T-helper 17 cell (primary cell): ENCODE data around the gene KCNIP4. TPM values are rescaled to one million over a fixed set of nuclear protein-coding genes. Genes with fewer than 3 reads are reported as not detected.
A peak's percentile ranks its signal among the peaks of the same experiment; 100 is the strongest.

Source experiments
- ATAC-seq: fragments of 150-1000 bp; cut with Tn5 transposase; 2 replicates; pipeline ENCODE4 v1.10.0; 2021; ENCODE audit warnings: mild to moderate bottlenecking, moderate library complexity
- DNase-seq, 3 donors: peaks; one replicate each; pipeline versions ENCODE4 v3.0.0 to v3.0.0-alpha.2; 2020 to 2021
- H3K9me3 ChIP-seq: one replicate; pipeline ENCODE4 v1.7.0; 2013; ENCODE audit warnings: low read length, mild to moderate bottlenecking; ENCODE audit not compliant: control insufficient read depth, poor library complexity, severe bottlenecking
- H3K27ac Mint-ChIP-seq: one replicate; pipeline ENCODE4 v1.8.0; 2022; ENCODE audit warnings: mild to moderate bottlenecking, moderate library complexity, mixed read lengths
- H3K27me3 Mint-ChIP-seq: one replicate; pipeline ENCODE4 v1.8.0; 2022; ENCODE audit warnings: mixed read lengths
- H3K36me3 Mint-ChIP-seq: one replicate; pipeline ENCODE4 v1.8.0; 2022; ENCODE audit warnings: low read depth, mixed read lengths
- H3K4me1 Mint-ChIP-seq: one replicate; pipeline ENCODE4 v1.8.0; 2022; ENCODE audit warnings: mild to moderate bottlenecking, mixed read lengths
- H3K4me3 Mint-ChIP-seq: one replicate; pipeline ENCODE4 v1.8.0; 2022; ENCODE audit warnings: mild to moderate bottlenecking, moderate library complexity, mixed read lengths
- total RNA-seq, 4 donors: library from RNA in 2 of 4; stranded (reverse) in 2 of 4; gene quantifications; one replicate each; pipeline ENCODE4 v1.2.3 and lab custom pipeline; 2022 to 2026

Gene KCNIP4
- total RNA-seq, 2 donors from 2014 or later: not detected

DNA sequence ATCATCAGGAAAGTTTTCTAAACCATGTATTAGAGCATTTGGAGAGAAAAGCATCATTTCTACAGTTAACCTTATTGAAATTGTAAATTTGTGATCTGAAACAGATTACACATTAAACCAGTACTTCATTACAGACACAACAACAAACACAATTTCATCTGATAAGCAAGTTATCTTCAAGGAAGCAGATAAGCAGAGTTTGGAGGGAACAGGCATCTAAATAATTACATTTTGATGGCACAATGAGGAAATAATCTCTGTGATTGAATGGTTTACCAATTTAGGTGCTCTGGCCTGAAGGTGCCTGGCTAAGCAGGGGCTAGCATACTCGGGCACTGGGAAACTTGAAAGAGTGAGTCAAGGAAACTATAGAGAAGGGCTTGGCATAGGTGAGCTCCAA lies 628.5 kb downstream of the KCNIP4 start:
- no peak for ATAC-seq
- H3K4me3 Mint-ChIP-seq: no peak overlapping the region
- no peaks in the 10 kb centered on the region for H3K27me3 Mint-ChIP-seq
- H3K4me1 Mint-ChIP-seq: no peaks in the 10 kb centered on the region
- DNase-seq: no peak
- H3K27ac Mint-ChIP-seq: no peak overlapping the region
- no peaks in the 10 kb centered on the region for H3K9me3 ChIP-seq
- no peaks in the 10 kb centered on the region for H3K36me3 Mint-ChIP-seq

- no peak overlapping the region for H3K4me3 Mint-ChIP-seq
- DNase-seq (no peak), ATAC-seq (no peak)
- peaks cover 2% of the 10 kb centered on the region for H3K9me3 ChIP-seq
- peaks cover 34% of the 10 kb centered on the region for H3K27me3 Mint-ChIP-seq
- no peaks in the 10 kb centered on the region for H3K36me3 Mint-ChIP-seq
- no peak overlapping the region for H3K27ac Mint-ChIP-seq
- H3K4me1 Mint-ChIP-seq: no peaks in the 10 kb centered on the region
These were observed 640.9 kb downstream of the KCNIP4 start for GRCh38 chr4:21307709-21308108.

- H3K4me3 Mint-ChIP-seq: no peak overlapping the region
- H3K27me3 Mint-ChIP-seq: peaks cover 39% of the 10 kb centered on the region
- ATAC-seq (no peak), DNase-seq (no peak)
- H3K27ac Mint-ChIP-seq: no peak overlapping the region
- H3K36me3 Mint-ChIP-seq: no peaks in the 10 kb centered on the region
- H3K9me3 ChIP-seq: no peaks in the 10 kb centered on the region
- no peaks in the 10 kb centered on the region for H3K4me1 Mint-ChIP-seq
These were observed 644.1 kb downstream of the KCNIP4 start for GRCh38 chr4:21304540-21304887.

DNA sequence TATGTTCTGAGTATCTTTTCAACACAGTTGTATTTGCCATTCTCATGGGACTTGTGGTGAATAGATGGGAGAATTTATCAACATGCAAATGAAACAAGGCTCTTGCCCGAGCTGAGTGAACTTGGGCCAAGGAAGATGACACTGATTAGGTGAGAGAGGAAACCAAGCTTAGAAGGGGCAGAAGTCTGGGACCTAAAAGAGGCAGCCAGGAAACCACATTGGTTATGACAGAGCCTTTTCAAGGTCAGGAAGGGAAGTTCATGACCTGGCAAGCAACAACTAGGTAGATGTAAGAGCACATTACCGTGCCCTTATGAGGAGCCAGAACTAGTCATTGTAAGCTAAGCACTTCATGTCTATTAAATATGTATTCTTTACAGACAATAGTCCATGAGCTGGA lies 658.0 kb downstream of the KCNIP4 start:
- peaks cover 6% of the 10 kb centered on the region for H3K27me3 Mint-ChIP-seq
- no peaks in the 10 kb centered on the region for H3K36me3 Mint-ChIP-seq
- no peak overlapping the region for H3K4me3 Mint-ChIP-seq
- peaks cover 7% of the 10 kb centered on the region for H3K4me1 Mint-ChIP-seq
- DNase-seq (no peak), ATAC-seq (peak; percentile 82)
- H3K9me3 ChIP-seq: no peaks in the 10 kb centered on the region
- H3K27ac Mint-ChIP-seq: no peak overlapping the region

DNA sequence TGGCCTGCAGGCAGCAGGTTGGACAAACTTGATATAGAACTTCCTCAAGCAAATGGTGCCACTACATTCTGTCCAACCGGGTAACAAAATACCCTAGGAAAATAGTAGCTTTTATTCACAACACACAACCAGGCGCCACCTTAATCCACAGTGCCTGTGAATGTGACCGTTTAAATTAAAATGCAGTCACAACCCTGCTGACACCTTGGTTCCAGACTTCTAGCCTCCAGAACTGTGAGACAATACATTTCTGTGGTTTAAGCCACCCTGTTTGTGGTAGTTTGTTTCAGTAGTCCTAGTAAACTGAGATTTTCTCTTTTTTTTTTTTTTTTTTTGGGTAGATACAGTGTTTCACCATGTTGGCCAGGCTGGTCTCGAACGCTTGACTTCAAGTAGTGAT lies 672.5 kb downstream of the KCNIP4 start:
- H3K9me3 ChIP-seq: no peaks in the 10 kb centered on the region
- DNase-seq (no peak), ATAC-seq (no peak)
- H3K36me3 Mint-ChIP-seq: no peaks in the 10 kb centered on the region
- H3K27me3 Mint-ChIP-seq: no peaks in the 10 kb centered on the region
- H3K27ac Mint-ChIP-seq: no peak overlapping the region
- no peaks in the 10 kb centered on the region for H3K4me1 Mint-ChIP-seq
- no peak overlapping the region for H3K4me3 Mint-ChIP-seq

DNA sequence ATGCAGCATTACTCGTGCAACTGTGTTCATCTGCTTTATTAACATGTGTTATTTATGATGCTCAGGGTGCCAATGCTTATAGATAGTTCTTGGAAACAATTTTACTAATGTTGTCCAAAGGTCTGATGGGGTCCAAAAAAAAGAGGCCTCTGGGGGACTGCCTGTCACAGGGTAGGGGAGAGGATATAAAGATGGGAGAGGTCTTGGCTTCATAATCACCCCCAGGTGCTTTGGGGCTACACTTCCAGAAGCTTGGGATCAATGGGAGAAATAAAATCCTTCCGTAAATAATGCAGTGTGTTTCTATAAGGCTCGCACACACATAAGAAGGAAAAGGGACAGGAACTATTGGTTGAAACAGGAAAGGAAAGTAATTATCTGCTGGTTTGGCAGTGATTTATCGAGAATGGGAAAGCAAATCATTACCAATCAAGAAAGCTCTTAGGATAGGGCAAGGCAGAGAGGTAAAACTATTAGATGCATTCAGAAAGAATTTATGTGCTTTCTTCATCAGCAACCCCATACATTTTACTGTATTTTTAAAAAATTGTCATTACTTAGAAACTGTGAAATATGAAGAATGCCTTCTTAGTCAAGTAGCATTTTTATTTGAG lies 677.0 kb downstream of the KCNIP4 start:
- Mint-ChIP-seq H3K36me3 (no peaks in the 10 kb centered on the region), H3K27me3 (no peaks in the 10 kb centered on the region), H3K27ac (no peak overlapping the region), H3K4me3 (no peak overlapping the region), H3K4me1 (no peaks in the 10 kb centered on the region)
- ATAC-seq: no peak
- no peaks in the 10 kb centered on the region for H3K9me3 ChIP-seq
- no peak for DNase-seq

- no peak overlapping the region for H3K4me3 Mint-ChIP-seq
- no peaks in the 10 kb centered on the region for H3K9me3 ChIP-seq
- no peak for ATAC-seq
- H3K4me1 Mint-ChIP-seq: no peaks in the 10 kb centered on the region
- no peak overlapping the region for H3K27ac Mint-ChIP-seq
- no peaks in the 10 kb centered on the region for H3K36me3 Mint-ChIP-seq
- H3K27me3 Mint-ChIP-seq: peaks cover 5% of the 10 kb centered on the region
- DNase-seq: no peak
These were observed 700.2 kb downstream of the KCNIP4 start for GRCh38 chr4:21248331-21248730.

- H3K27me3 Mint-ChIP-seq: peaks cover 5% of the 10 kb centered on the region
- H3K27ac Mint-ChIP-seq: no peak overlapping the region
- no peaks in the 10 kb centered on the region for H3K9me3 ChIP-seq
- no peaks in the 10 kb centered on the region for H3K4me1 Mint-ChIP-seq
- H3K4me3 Mint-ChIP-seq: no peak overlapping the region
- H3K36me3 Mint-ChIP-seq: no peaks in the 10 kb centered on the region
- no peak for DNase-seq
- ATAC-seq: no peak
These were observed 706.4 kb downstream of the KCNIP4 start for GRCh38 chr4:21242163-21242562.

GRCh38 chr4:21226637-21227538 lies 721.7 kb downstream of the KCNIP4 start:
- Mint-ChIP-seq H3K36me3 (no peaks in the 10 kb centered on the region), H3K27me3 (no peaks in the 10 kb centered on the region), H3K4me1 (no peaks in the 10 kb centered on the region), H3K27ac (no peak overlapping the region), H3K4me3 (no peak overlapping the region)
- no peak for ATAC-seq
- no peak for DNase-seq
- no peaks in the 10 kb centered on the region for H3K9me3 ChIP-seq

GRCh38 chr4:21211846-21212245 lies 736.7 kb downstream of the KCNIP4 start:
- H3K27me3 Mint-ChIP-seq: no peaks in the 10 kb centered on the region
- no peak overlapping the region for H3K27ac Mint-ChIP-seq
- H3K9me3 ChIP-seq: no peaks in the 10 kb centered on the region
- no peaks in the 10 kb centered on the region for H3K4me1 Mint-ChIP-seq
- no peak overlapping the region for H3K4me3 Mint-ChIP-seq
- DNase-seq (no peak), ATAC-seq (no peak)
- H3K36me3 Mint-ChIP-seq: no peaks in the 10 kb centered on the region

- Mint-ChIP-seq H3K4me1 (no peaks in the 10 kb centered on the region), H3K4me3 (no peak overlapping the region), H3K27ac (no peak overlapping the region), H3K36me3 (no peaks in the 10 kb centered on the region), H3K27me3 (no peaks in the 10 kb centered on the region)
- ATAC-seq: no peak
- H3K9me3 ChIP-seq: no peaks in the 10 kb centered on the region
- DNase-seq: no peak
These were observed 738.7 kb downstream of the KCNIP4 start for GRCh38 chr4:21209860-21210259.

GRCh38 chr4:21205821-21206531 lies 742.6 kb downstream of the KCNIP4 start:
- H3K4me1 Mint-ChIP-seq: no peaks in the 10 kb centered on the region
- no peak overlapping the region for H3K4me3 Mint-ChIP-seq
- ATAC-seq (no peak), DNase-seq (no peak)
- no peaks in the 10 kb centered on the region for H3K27me3 Mint-ChIP-seq
- no peaks in the 10 kb centered on the region for H3K36me3 Mint-ChIP-seq
- H3K27ac Mint-ChIP-seq: no peak overlapping the region
- H3K9me3 ChIP-seq: no peaks in the 10 kb centered on the region

DNA sequence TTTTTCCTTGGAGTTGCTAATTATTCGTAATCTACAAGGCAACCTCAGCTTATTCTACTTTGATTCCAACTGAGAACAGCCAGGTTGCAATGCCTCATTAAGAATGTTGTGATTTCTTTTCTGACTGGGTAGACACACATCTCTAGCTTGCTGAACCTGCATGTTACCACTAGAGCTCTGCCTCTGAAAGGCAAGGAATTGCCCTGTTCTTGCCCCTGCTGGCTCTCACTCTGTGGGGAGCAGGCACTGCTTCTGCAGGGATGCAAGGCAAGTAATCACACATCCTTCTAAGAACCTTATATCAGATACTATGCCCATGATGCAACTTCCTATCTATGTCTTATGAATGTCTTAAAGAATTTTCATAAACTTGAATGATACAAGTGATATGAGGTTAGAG lies 745.2 kb downstream of the KCNIP4 start:
- no peaks in the 10 kb centered on the region for H3K27me3 Mint-ChIP-seq
- H3K36me3 Mint-ChIP-seq: no peaks in the 10 kb centered on the region
- ATAC-seq (no peak), DNase-seq (no peak)
- no peaks in the 10 kb centered on the region for H3K4me1 Mint-ChIP-seq
- H3K4me3 Mint-ChIP-seq: no peak overlapping the region
- no peaks in the 10 kb centered on the region for H3K9me3 ChIP-seq
- H3K27ac Mint-ChIP-seq: no peak overlapping the region
